Panc1 (cell line): ENCODE results near the gene TSSC4.

Experiments
- CTCF ChIP-seq: fragments of 450-650 bp; IDR thresholded peaks from 2 replicates; pipeline ENCODE4 v1.5.1; 2017; ENCODE audit warnings: mild to moderate bottlenecking
- POLR2AphosphoS5 ChIP-seq: IDR thresholded peaks from 2 replicates; pipeline ENCODE4 v1.6.1; 2012; ENCODE audit warnings: mild to moderate bottlenecking, low read depth, low read length, moderate library complexity
- REST ChIP-seq, 2 experiments: IDR thresholded peaks; 2 replicates each; pipeline ENCODE4 v1.6.1; 2011 to 2012; ENCODE audit warnings: low read depth in 2 of 2, control low read depth in 1 of 2, low read length in 1 of 2, mild to moderate bottlenecking in 1 of 2, moderate library complexity in 1 of 2; ENCODE audit not compliant: insufficient read depth in 1 of 2
- SIN3A ChIP-seq: IDR thresholded peaks from 2 replicates; pipeline ENCODE4 v1.6.1; 2012; ENCODE audit warnings: low read depth, mild to moderate bottlenecking, low read length, moderate library complexity, borderline replicate concordance; ENCODE audit not compliant: insufficient read depth
- TCF7L2 ChIP-seq: IDR thresholded peaks from 2 replicates; pipeline ENCODE4 v1.6.1; 2011; ENCODE audit warnings: mild to moderate bottlenecking, low read depth, low read length, inconsistent platforms

GRCh38 chr11:2393111-2393868 is 7.3 kb upstream of the TSSC4 start:
- TF ChIP-seq CTCF: no peak
- no peak for TF ChIP-seq POLR2AphosphoS5
- no peak for TF ChIP-seq REST (IDR thresholded peaks at IDR 0.05; ENCODE audit: insufficient read depth in 1 of 2, low read depth in 2 of 2, low read length in 1 of 2)
- no peak for TF ChIP-seq TCF7L2
- TF ChIP-seq SIN3A: no peak
